Parathyroid adenoma (tissue), 2 donors: ENCODE results near the gene S1PR2.

ENCODE experiments used
- H2AFZ ChIP-seq: fragments of 300-600 bp; sonication (generic); one replicate; pipeline ENCODE4 v1.7.0; 2017; ENCODE audit warnings: antibody characterized with exemption, mild to moderate bottlenecking
- H3K27ac ChIP-seq: fragments of 300-600 bp; sonication (generic); one replicate; pipeline ENCODE4 v1.7.0; 2017
- H3K27me3 ChIP-seq: fragments of 300-600 bp; sonication (generic); one replicate; pipeline ENCODE4 v1.7.0; 2017; ENCODE audit warnings: low read length; ENCODE audit not compliant: control insufficient read depth, insufficient read depth
- H3K36me3 ChIP-seq: fragments of 300-600 bp; sonication (generic); one replicate; pipeline ENCODE4 v1.7.0; 2017; ENCODE audit warnings: low read length; ENCODE audit not compliant: control insufficient read depth, insufficient read depth
- H3K4me1 ChIP-seq: fragments of 300-600 bp; sonication (generic); one replicate; pipeline ENCODE4 v1.7.0; 2017; ENCODE audit warnings: control low read depth
- H3K4me2 ChIP-seq: fragments of 300-600 bp; sonication (generic); one replicate; pipeline ENCODE4 v1.7.0; 2017; ENCODE audit warnings: low read length
- H3K4me3 ChIP-seq: fragments of 300-600 bp; sonication (generic); one replicate; pipeline ENCODE4 v1.7.0; 2017; ENCODE audit warnings: low read depth, low read length
- H3K79me2 ChIP-seq: fragments of 300-600 bp; sonication (generic); one replicate; pipeline ENCODE4 v1.7.0; 2017; ENCODE audit warnings: control low read depth
- H3K9ac ChIP-seq: fragments of 300-600 bp; sonication (generic); one replicate; pipeline ENCODE4 v1.7.0; 2017; ENCODE audit warnings: mild to moderate bottlenecking
- H3K9me3 ChIP-seq: fragments of 300-600 bp; sonication (generic); one replicate; pipeline ENCODE4 v1.7.0; 2017; ENCODE audit warnings: low read length; ENCODE audit not compliant: control insufficient read depth
- CTCF ChIP-seq: fragments of 300-600 bp; sonication (generic); IDR thresholded peaks from one replicate; pipeline ENCODE4 v1.7.0; 2017; ENCODE audit warnings: antibody characterized with exemption, mild to moderate bottlenecking
- donor health status: primary hyperparathyroidism.

The S1PR2 gene

GRCh38 chr19:10274589-10274988 lies 43.5 kb upstream of the S1PR2 start:
- H3K4me1 ChIP-seq = no peaks in the 10 kb centered on the region
- no peak overlapping the region for H3K9ac ChIP-seq
- no peak for TF ChIP-seq CTCF
- no peaks in the 10 kb centered on the region for H3K79me2 ChIP-seq
- H3K4me2 ChIP-seq = no peak overlapping the region
- H3K27ac ChIP-seq = no peak overlapping the region
- no peak overlapping the region for H2AFZ ChIP-seq
- no peak overlapping the region for H3K4me3 ChIP-seq
- H3K27me3 ChIP-seq = no peaks in the 10 kb centered on the region
- H3K36me3 ChIP-seq = no peaks in the 10 kb centered on the region
- no peaks in the 10 kb centered on the region for H3K9me3 ChIP-seq

GRCh38 chr19:10271543-10272086 lies 40.5 kb upstream of the S1PR2 start:
- H3K9me3 ChIP-seq = no peaks in the 10 kb centered on the region
- H3K79me2 ChIP-seq = no peaks in the 10 kb centered on the region
- H3K4me3 ChIP-seq = peak overlapping the region; percentile 34
- no peaks in the 10 kb centered on the region for H3K27me3 ChIP-seq
- H3K9ac ChIP-seq = no peak overlapping the region
- H3K36me3 ChIP-seq = no peaks in the 10 kb centered on the region
- no peak overlapping the region for H2AFZ ChIP-seq
- no peaks in the 10 kb centered on the region for H3K4me1 ChIP-seq
- peak overlapping the region; percentile 68 for H3K27ac ChIP-seq
- H3K4me2 ChIP-seq = peak overlapping the region; percentile 71
- TF ChIP-seq CTCF = no peak

- Histone ChIP-seq H3K79me2 (no peaks in the 10 kb centered on the region), H3K4me3 (peak within 1 kb of the TSS; percentile 34), H3K9me3 (no peaks in the 10 kb centered on the region), H3K27me3 (no peaks in the 10 kb centered on the region), H3K4me2 (peak within 1 kb of the TSS; percentile 71), H3K27ac (peak within 1 kb of the TSS; percentile 68), H3K4me1 (no peaks in the 10 kb centered on the region), H3K36me3 (no peaks in the 10 kb centered on the region), H2AFZ (peak within 1 kb of the TSS; percentile 55), H3K9ac (no peak within 1 kb of the TSS)
- no peak for TF ChIP-seq CTCF
Observed at GRCh38 chr19:10270616-10271394, 39.7 kb upstream of the S1PR2 start, which contains the start of gene ICAM1. ICAM1 (plus strand) TSS chr19:10271120; CDS start chr19:10271160, 40 bp downstream.

- H3K9me3 ChIP-seq = no peaks in the 10 kb centered on the region
- no peak overlapping the region for H3K9ac ChIP-seq
- H3K4me1 ChIP-seq = no peaks in the 10 kb centered on the region
- H3K36me3 ChIP-seq = no peaks in the 10 kb centered on the region
- H3K4me3 ChIP-seq = peak overlapping the region; percentile 34
- peak overlapping the region; percentile 71 for H3K4me2 ChIP-seq
- H3K79me2 ChIP-seq = no peaks in the 10 kb centered on the region
- peak overlapping the region; percentile 55 for H2AFZ ChIP-seq
- no peaks in the 10 kb centered on the region for H3K27me3 ChIP-seq
- no peak for TF ChIP-seq CTCF
- H3K27ac ChIP-seq = peak overlapping the region; percentile 68
Observed at GRCh38 chr19:10270180-10270615, 39.1 kb upstream of the S1PR2 start.
